OCI-M2 (cell line): ENCODE measurements around the gene DPF3.

ENCODE experiments used
- DNase-seq: peaks from one replicate; lab custom pipeline; 2025; ENCODE audit not compliant: unreplicated experiment; lab: John Stamatoyannopoulos, UW

Gene DPF3

GRCh38 chr14:72649603-72650227, 244.2 kb downstream of the DPF3 start:
- DNase-seq, result no peak

DNA sequence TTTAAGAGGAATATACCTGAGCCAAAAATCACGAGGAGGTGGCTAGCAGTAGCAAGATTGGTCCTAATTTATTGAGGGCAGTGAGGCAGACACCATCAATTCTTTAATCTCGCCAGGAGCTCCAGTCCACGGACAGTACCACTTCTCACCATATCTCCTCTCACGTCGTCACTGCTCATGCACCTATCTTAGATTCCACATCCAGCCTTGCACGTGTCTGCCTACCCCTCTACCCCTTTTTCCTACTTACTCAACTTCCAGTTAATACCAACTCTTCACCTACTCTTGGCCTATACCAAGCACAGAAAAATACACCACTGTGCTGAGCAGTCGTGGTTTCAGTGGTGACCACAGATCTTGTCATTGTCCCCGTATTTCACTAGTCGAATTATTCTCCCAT, 246.1 kb downstream of the DPF3 start:
- no peak for DNase-seq

DNA sequence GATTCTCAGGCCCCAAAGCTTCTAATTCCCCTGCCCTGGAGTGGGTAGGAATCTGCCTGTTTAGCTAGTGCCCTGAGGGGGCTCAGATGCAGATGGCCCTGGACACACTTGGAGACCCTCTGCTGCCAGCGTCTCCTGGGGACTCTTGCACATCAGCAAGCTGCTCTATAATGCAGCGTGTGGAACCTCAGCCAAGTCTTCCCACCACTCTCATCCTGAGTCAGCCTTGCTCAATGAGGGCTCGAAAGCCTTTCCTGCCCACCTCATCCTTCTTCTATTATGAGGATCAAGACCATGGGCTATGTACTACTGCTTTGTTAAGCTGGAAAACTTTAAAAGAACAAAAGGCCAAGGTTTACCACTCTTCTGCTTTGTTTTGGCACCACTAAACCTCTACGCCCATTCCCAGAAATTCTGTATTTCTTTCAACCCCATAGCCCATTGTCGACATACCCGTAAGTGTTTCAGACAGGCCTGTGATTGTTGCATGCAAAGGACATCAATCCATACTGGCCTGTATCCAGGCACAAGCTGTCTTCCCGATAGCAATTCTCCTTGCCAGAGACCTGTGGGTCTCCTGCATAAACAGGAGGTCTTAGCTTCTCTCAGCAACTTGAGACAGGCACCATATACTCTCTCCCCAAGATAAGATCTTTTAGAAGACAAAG, 246.9 kb downstream of the DPF3 start:
- DNase-seq, result no peak

GRCh38 chr14:72645706-72646105, 248.2 kb downstream of the DPF3 start:
- no peak for DNase-seq

DNA sequence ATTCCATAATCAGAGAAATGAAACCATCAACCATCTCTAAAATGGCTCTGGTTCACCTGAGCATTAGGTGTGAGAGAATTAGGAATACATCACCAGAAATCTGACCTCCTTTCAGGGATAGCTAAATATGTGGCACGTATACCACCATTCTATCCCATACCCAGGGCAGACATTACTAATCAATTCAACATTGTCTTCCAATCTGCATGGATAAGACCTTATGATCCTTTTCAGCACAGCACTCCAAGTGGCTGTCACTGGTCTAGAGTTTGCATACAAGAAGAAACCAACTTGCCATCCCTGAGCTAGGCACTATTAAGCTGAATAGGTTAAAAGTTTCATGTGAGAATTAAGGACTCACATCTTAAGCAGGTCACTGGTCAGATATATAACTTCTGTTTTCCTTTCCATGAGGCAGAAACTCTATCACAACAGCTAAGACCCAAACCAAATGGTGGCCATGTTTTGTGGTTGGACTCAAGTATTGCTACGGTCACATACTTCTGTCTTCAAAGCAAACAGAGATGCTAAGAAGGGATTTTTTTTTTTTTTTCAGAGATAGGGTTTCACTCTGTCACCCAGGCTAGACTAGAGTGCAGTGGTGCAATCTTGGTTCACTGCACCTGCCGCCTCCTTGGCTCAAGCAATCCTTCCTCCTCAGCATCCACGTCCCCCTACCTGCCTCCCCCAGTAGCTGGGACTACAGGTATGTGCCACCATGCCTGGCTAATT, 249.0 kb downstream of the DPF3 start:
- DNase-seq, result no peak

GRCh38 chr14:72644038-72644437, 249.9 kb downstream of the DPF3 start:
- no peak for DNase-seq

GRCh38 chr14:72643317-72643801, 250.5 kb downstream of the DPF3 start:
- no peak for DNase-seq

DNA sequence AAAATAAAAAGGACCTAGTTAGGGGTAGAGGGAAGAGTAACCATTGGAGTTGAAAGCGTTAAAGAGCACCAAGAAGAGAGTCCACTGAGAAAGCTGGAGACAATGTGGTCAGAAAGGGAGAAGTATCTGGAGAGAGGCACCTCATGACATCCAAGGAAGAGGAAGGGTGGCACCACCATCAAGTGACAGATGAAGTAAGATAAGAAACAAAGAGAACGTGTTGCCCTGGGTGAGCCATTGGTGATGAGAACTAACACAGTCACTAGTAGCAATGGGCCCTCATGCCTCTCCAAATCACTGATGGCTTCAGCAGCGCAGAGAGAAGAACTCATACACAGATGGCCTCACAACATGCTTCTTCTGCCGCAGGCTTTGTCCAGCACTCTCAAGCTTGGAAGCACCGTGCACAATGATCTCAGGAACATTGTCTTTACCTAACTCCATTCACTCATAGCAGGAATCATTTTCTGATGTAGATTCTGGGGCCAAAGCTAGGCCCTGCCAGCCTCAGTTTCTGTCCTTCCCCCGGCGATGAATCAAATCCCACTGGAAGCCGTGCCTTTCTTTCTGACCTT, 252.9 kb downstream of the DPF3 start:
- DNase-seq, result no peak

DNA sequence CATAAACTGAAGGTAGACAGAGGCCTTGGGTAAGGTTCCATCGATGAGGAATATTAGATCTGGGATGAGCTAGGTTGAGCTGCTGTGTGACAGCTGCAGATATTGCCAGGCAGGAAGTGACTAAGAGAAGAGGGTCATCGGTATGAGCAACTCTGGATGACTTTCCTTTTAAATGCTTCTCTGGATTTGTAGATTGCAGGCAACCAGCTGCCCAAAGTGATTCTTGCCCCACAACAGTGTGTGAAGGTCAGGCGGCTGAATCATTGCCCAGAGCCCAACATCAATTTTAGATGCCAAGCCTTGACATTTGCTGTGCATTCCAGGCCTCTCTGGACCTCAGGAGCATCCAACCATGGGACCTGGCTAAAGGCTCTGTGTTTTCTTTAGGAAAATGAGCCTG, 255.9 kb downstream of the DPF3 start:
- no peak for DNase-seq

- DNase-seq, result no peak
These were observed 257.0 kb downstream of the DPF3 start for GRCh38 chr14:72636871-72637270.

DNA sequence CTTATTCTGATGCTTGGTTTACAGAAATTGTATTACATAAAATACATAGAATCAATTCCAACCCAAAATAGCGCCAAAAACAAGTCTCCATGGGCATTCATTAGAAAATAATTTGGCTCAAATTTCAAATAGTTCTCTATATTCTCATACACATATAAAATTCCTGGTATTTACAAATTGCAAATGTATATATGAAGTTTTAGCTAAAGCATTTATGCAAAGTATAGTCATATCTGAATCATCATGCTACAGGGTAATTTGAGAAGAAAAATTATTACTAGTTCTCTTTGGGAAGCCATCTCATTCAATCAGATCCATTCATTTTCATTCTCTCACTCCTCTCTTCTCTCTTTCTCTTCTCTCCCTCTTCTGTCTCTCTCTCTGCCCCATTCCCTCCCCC, 257.8 kb downstream of the DPF3 start:
- DNase-seq, result no peak

DNA sequence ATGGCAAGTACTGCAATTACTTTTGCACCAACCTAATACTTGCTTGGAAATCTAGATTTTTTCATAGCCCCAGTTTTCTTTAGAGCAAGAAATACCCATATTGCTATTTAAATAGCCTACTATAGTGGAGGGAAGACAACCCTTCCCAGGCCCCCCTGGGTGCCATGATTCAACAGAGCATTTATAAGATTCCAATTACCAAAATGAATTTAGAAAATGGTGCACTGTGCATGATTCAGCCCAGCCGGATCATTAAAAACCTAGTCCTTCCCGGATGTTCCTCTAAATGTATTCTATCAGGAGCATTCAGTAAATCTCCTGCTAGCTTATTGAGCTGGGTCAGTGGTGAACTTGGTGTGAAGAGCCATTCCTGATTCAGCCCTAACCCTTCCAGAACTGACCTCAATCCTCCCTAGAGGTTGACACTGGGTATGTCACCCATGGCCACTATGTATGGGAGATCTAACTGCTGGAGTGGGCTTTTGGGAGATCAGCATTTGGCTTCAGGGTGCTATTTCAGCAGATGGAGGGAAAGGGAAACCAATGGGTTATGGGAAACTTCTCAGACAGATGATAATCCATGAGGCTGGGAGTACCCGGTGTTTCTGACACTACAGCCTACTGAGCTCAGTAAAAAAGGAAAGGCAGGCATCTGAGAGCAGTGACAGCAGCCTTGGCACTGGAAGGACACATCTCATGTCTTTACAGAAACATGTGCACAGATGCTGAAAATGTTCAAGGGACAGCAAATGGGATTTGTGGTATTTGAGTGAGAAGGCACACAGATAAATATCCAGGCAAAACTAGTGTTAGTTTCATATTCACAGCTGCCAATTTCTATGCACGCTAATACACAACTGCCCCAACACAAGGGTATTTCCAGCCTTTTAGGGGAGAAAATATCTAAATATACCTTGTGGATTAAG, 258.9 kb downstream of the DPF3 start:
- DNase-seq, result no peak

DNA sequence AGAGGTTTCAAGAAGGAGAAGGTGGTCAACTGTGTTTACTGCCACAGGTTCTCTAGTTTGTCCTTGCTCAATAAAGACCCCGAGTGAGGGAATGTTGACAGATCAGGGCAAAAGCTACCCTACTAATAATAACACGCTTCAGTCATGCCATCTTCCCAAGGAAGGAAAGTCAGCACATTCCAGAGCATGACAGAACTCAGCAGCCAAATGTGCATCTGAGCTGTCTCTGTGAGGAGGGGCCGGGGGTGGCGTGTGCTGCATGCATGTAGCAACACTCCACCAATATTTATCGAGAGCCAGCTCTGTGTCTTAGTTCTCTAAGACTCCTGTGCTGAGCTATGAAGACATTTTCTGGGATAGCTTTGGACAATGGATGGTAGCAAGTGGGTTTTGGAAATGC, 260.4 kb downstream of the DPF3 start:
- no peak for DNase-seq

DNA sequence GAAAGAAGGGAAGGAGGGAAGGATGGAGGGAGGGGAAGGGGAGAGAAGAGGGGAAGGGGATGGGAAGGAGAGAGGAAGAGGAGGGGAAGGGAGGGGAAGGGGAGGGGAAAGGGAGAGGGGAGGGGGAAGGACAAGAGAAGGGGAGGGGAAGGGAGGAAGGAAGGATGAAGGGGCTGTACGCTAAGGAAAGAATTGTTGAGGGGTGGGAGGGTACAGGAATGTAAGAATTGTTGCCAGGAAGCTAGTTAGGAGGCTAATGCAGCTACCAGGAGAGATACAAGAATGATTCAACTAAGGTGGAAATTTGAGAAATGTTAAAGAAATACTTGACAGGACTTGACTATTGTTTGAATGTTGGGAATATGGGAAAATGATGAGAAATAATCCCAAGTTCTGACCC, 261.2 kb downstream of the DPF3 start:
- no peak for DNase-seq

- no peak for DNase-seq
These were observed 262.5 kb downstream of the DPF3 start for GRCh38 chr14:72631401-72631800.

GRCh38 chr14:72630374-72630773, 263.5 kb downstream of the DPF3 start:
- no peak for DNase-seq

- no peak for DNase-seq
These were observed 264.4 kb downstream of the DPF3 start for GRCh38 chr14:72629534-72629933.

- DNase-seq, result no peak
These were observed 268.2 kb downstream of the DPF3 start for GRCh38 chr14:72625689-72626088.

- DNase-seq, result no peak
These were observed 272.4 kb downstream of the DPF3 start for GRCh38 chr14:72621387-72622065.

DNA sequence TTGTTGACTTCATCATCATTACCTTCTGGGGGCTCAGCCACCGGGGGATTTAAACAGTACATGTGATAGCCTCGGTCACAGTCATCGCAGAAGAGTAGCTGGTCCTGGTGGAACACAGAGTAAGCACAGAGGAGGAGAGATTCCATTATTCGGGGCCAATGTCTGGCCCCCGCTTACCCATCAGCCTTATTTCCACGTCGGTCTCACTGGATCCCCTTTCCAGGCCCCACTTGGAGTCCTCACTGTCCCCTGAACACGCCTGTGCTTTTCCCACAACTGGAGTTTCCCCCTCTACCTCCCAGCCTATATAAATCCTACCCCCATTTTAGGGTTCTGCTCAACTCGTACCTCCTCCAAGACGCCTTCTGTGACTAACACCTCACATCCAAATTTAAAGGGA, 274.0 kb downstream of the DPF3 start:
- DNase-seq, result no peak
